ENCODE measurements around the gene RNF144B.
A peak's percentile ranks its signal among the peaks of the same experiment; 100 is the strongest.
"Not testable (repeated sequence)": the region's sequence is repeated elsewhere in the genome, so short reads cannot be mapped to it uniquely, and the experiment has no call there.

RNF144B gene

DNA sequence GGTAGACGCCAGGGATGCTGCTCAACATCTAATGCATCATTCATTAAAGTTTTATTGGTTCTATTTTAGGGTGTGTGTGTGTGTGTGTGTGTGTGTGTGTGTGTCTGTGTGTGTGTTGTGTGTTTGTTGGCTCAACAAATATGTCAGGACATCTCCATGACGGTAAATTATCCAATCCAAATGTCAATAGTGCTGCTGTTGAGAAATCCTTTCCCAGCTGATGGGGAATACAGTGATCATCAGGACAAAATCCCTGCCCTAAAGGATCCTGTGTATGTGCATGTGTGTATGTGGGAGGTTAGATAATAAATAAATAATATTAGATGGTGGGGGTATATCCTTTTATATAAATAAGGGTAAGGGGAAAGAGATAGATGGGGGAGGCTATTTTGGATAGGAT lies 59.6 kb downstream of the RNF144B start:
- no peak for DNase-seq

DNA sequence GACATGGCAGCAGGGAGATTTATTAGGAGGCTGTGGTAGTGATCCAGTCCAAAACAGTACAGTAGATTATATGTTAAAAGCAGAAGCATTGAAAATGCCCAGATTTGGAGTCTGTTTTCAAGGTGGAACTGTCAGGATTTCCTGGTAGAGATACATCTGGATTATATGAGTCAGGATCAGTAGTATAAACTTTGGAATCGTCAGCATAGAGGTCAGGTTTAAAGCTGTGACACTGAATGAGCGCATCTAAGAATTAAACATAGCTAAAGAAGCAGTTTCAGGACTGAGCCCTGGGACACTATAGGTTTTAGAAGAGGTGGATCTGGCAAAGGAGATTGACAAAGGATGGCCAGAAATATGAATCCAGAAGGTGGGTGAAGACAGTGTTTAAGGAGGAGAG lies 60.4 kb downstream of the RNF144B start:
- no peak for DNase-seq

DNA sequence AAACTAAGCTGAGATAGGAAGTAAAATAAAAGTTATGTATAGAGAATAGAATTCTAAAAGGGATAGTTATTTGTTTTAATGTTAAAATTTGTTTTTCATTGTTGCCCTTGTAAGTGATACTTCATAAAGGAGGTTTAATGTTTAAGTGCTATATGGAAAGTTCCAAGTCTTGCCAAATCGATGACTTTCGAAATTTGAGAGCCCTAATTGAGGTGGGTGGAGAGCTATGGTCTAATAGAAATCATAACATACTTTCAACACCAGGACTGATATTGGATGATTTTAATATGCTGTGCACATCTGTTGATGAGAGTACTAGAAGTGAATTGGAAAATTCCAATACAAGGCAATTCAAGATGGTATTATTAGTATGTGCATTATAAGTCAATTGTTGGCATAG lies 64.6 kb downstream of the RNF144B start:
- DNase-seq = no peak

DNA sequence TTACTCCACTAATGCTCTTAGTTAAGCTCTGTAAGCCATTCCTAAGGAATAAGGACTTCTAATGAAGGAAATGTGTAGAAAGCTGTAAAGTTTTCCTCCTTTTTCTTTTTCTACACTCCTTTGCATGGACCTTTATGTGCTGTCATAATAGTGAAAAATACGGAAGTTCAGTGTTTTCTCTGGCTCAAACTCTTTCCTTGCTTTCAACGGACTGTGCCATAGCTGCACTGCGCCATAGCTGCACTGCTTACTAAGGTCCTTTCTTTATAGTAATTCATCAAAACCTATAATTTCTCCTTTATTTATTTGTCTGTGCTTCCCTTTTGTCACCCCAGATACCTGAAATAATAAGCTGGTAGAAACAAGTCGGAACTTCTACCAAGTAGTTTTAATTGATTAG lies 67.3 kb downstream of the RNF144B start:
- DNase-seq = no peak

DNA sequence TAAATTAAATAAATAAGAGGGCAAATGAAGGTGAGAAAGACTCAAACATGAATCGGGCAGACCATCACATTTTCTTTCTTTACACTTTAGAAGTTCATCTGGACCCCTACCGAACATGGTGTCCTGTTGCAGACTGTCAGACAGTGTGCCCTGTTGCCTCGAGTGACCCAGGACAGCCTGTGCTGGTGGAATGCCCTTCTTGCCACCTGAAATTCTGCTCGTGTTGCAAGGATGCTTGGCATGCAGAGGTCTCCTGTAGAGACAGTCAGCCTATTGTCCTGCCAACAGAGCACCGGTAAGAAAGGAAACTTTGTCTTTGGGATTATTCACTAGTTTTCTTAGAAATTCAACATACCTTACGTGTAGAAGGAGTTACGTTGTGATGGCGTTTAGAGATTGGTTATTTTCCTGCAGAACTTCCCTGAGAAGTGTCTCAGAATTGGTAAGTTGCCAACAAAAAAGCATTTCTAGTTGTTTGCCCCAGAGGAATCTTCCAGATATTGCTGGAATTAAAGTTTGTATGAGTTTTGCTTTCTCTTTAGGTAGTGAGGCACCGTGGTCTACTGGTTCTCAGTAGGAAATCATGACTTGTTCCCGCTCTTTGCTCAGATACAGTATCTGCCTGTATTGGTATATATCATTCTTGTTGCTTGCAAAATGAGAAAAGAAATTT lies 70.1 kb downstream of the RNF144B start:
- no peak for DNase-seq

DNA sequence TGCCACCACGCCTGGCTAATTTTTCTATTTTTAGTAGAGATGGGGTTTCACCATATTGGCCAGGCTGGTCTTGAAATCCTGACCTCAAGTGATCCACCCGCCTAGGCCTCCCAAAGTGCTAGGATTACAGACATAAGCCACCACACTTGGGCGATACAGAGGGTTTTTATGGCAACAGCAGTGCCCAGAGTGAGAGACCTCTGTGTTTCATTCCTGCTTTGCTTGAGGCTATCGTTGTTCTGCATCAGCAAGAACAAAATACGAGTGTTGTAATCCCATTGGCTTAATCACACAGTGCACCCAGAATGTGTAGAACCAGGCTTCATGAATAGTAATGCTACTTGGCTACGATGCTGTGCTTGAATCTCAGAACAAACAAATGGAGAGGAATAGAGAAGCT lies 70.9 kb downstream of the RNF144B start:
- DNase-seq = not testable (repeated sequence)

DNA sequence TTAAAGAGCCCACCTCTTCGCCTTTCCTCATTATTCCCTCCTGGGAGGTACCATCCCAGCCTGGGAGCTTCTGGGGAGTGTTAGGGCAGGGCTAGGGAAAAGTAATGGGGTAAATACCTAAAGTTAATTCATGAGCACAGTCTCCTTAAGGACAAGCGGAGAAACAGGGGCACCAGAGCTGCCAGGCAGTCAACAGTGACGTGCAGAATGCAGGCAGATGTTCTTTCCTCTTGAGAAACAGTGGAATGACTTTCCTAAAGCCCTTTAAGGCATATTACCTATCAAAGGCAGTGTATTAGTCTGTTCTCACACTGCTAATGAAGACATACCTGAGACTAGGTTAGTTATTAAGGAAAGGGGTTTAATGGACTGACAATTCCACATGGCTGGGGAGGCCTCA lies 76.3 kb downstream of the RNF144B start:
- DNase-seq = no peak

DNA sequence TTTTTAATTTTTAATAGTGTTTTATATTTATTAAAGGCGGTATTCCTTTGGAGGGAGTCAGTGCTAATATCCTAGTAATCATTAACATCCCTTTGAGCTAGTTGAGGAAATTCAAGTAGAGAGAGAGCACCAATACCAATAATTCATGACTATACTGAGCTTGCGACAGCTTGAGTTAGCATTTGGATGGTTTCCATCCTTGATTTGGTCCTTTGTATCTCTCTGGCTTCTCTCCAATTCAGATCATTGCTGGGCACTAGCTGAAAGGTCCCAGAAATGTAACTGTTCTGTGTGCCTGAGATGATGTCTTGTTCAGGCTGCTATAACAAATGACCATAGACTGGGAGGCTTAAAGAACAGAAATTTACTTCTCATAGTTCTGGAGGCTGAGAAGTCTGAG lies 77.0 kb downstream of the RNF144B start:
- DNase-seq = no peak

DNA sequence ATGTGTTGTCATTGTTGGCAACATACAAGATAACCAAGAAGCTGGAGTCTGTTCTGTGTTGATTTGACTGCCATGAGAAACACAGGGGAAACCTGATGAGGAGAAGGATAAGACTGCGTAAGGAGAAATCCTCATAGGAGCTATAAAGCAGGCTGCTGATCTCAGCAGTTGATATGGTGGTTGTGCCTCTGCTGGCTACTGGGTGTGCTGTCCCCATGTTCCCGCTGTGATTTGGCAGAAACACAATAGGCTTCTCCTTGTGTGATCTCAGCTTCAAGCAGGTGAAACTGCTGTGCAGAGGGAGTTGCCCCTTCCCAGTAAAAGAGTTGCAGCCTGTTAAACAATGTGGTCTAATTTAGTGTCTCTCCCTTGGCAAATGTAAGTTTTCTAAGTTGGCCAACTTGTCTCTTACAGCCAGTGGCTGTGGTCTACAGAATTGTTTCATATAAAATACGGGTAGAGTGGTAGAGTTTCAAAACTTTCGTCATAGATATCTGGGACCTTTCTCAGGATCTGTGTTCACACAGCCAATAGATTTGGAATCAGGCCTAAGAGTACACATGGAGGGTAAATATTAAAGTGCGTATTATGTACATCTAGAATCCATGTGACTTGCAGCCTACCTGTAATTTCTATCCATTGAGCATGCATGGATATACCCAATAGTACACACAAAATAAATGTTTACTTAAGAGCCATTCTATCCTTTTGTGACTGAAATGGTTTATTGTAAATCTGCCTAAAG lies 78.4 kb downstream of the RNF144B start:
- no peak for DNase-seq

DNA sequence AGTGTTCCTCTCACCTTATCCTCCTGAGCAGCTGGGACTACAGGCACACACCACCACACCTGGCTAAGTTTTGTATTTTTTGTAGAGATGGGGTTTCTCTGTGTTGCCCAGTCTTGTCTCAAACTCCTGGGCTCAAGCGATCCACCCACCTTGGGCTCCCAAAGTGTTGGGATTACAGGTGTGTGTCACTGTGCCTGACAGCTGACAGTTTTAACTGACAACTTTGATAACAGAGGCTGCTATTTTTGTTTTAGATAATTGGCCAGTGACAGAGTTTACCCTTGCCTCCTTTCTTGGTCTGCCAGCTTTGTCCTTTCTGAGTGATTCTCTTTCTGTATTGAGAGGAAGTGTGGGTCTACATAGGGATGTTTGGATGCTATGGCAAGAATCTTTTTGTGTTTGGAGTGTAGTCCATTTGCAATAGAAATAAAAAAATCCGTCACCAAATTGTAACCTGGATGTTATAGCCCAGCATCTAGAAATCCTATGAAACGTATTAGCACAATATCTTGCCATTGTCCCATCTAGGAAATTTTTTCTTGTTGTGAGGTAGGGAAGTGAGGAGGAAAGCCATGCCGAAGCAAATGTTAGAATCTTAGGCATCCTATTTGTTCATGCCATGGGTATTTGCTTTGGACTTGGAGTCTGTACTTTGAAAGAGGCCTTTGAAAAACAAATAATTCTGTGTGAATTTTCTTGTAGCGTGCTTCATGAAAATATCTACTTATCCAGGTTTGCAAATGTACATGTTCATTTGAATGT lies 80.8 kb downstream of the RNF144B start:
- DNase-seq = no peak

DNA sequence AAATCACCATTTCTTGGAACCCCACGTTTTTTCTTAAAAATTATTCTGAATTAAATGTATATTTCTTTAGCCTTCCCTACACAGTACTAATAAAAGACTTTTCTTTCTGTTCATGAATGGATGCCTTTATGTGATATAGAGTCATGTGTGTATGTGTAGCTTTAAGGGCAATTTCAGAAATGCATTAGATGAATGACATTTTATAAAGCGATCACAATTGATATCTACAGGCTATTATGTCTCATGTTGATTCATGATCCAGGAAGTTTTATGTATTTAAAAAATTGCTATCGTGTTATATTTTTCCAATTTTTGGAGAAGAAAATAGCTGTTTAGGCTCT lies 81.3 kb downstream of the RNF144B start:
- no peak for DNase-seq

DNA sequence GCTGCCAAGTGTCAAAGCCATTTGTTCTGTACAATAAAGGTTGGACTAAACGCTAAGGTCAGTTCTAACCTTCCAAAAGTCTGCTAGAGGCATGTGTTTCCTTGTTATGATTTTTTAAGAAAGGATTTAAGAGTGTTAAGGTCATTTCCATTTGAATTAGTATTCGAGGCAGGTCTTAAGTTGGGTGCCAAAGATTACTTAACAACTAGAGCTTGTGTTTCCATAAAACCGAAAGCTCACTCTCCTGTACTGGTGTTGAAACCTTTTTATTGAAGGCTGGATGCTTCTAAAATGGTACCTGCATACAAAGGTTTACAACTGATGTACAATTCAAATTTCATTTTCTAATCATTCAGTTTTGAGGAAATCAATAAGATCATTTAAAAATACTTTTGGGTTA lies 82.4 kb downstream of the RNF144B start:
- DNase-seq = no peak

DNA sequence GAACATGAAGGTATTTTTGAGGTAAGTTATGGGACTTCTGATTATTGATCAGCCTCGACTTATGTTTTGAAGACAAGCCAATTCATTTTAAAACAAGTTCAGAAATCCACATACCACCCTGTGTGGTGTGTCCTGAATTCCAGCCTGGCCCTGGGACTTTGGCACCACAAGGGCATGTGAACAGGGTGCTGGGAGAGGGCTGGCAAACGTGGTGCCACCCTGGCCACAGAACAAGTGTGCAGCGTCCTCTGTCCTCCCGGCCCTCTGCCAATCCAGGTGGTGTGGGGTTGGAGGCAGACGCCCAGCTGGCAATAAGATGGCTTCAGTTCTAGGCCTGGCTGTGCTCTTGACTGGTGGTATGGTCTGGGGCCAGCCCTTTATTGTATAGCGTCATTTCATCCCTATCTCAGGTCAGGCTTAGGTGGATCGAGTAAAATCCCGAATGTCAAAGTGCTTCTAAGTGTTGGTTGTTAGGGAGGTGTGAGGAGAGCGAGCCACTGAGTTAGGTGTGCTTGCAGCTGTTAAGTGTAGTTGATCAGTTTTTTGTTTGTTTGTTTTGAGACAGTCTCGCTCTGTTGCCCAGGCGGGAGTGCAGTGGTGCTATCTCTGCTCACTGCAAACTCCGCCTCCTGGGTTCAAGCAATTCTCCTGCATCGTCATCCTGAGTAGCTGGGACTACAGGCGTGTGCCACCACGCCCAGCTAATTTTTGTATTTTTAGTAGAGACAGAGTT lies 84.2 kb downstream of the RNF144B start:
- no peak for DNase-seq

DNA sequence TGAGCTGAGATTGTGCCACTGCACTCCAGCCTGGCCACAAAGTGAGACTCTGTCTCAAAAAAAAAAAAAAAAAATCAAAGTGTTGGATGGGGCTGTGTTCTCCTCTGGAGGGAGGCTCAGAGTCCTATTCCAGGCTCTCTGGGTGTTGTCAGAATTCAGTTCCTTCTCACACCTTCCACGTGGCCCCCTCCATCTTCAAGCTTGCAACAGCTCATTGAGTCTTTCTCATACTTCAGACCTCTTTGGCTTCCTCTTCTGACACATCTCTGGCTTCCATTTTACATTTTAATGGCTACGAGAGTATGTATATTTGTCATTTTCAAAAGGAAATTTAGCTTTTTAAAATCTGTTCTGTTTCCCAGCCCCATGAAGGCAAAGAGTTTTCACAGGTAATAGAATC lies 85.8 kb downstream of the RNF144B start:
- DNase-seq = no peak

DNA sequence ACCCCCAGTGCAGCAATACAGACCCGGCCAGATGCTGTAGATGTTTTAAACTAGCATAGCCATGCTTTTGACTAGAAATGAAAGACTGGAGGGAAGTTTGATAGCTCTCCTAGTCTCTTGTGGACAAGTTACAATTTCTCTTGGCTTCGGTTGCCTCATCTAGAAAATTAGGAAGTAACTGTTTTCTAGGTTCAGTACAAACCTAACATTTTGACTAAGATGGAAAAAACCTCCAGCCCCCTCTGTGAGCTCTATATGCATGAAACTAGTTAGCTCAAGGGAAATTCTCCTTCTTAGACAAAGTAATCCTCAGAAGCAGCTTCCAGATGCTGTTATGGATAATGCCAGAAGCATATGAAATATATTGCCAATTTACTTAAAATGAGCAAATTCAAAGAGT lies 86.6 kb downstream of the RNF144B start:
- no peak for DNase-seq

DNA sequence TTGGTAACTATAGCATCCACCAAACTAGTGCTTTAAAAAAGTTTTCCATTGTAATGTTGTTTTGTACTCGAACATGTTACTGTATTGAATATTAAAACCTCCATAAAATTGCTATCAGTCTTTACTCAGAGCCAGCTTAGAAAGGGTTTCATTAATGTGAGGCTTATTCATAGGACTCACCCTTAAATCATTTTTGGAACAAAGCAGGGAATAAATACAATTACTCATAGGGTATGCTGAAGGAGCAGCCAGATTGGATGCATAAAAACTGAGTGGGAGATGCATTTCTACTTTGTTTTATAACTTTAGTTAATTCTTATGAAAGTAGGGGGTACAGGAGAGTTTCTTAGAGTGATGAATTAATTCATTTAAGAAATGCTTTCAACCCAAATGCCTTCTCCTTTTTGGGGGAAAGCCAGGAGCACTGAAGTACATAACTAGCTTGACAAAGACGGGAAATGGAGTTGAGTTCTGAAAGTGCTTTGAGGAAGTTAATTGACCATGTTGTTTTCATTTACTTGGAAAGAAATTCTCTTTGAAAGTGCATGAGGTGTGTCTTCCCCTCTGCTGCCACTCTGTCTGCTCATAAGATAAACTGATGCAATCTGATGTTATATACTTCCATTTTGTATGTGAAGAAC lies 90.3 kb downstream of the RNF144B start:
- peak; percentile 11 for DNase-seq

DNA sequence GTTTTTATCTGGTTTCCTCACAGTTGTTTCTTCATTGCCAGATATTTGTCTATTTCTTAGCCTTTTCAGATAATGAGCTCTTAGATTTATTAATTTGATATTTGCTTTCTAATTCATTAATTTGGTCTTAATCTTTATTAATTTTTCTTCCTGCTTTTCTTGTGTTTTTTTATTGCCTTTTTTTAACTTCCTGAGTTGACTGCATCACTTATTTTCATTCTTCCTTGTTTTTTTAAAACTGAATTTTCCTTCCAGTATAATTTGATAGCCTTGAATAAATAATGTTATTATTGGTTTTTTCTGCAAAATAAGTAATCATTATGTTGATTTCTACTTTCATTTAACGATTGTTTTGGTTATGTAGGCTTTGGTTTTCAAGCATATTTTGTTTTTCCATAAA lies 91.5 kb downstream of the RNF144B start:
- no peak for DNase-seq

DNA sequence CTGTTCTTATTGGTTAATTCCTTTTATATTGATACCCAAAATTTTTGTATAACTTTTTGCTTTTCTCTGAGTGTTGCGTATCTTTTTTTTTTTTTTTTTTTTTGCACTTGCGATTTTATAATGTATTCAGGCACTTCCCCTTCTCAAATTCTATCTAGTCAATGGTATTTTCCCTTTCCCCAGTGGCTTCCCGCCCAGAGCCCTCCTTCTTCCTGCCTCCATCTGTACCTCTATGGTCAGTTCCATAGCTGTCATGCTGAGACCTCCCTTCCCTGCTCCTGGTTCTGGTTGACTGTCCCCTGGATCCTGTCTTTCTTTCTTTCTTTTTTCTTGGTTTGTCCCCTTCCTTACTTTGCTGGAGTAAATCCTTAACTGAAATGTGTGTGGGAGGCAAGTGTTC lies 94.7 kb downstream of the RNF144B start:
- no peak for DNase-seq

DNA sequence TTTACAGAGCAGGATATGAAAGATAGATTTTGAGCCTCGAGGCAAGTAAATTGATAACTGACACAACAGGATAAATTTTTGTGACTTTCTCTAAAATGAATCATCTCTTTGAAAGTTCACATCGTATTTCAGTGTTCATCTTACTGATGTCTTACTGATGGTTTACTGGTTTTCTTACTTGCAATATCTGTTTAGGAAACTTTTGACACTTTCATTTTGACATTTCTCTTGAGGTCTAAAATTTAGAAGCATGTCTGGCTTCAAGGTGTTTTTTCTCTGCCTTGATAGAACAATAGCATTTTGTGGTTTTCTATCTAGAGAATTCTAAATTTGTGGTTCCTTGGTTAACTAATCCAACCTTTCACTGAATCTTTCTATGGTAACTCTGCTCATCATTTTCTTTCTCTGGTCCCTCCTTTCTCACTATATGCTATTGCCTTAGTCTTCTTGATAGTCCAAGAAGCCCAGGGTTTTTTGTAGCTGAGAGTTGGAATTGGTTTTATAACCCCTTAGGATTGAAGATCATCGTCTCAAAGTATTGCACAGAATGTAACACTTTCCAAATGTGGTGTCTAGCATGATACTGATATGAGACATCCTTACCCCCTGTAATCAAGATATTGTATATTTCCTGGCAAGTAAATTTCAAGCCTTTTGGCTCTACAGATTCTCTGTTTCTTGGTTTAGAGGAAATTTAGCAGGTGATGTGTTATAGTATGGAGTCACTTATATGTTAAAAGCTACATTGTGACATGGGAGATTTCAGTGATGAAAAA lies 98.7 kb downstream of the RNF144B start:
- no peak for DNase-seq

DNA sequence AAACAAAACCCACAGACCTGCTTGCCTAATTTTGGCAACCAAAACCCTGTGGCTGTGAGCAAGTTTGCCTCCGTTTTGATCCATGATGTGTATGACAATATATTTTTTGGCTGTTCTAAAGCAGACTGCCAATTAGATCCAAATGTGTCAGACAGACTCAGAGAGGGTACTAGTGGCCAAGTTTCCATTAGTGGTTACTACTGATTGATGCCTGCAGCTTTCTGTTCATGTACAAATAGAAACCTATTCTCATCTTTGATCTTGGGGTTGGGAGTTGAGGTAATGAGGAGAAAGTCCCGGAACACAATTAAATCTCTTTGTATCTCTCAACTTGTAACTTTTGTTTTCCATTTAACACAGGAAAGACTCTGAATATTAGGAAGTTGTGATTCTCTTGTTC lies 100.9 kb downstream of the RNF144B start:
- DNase-seq = no peak

DNA sequence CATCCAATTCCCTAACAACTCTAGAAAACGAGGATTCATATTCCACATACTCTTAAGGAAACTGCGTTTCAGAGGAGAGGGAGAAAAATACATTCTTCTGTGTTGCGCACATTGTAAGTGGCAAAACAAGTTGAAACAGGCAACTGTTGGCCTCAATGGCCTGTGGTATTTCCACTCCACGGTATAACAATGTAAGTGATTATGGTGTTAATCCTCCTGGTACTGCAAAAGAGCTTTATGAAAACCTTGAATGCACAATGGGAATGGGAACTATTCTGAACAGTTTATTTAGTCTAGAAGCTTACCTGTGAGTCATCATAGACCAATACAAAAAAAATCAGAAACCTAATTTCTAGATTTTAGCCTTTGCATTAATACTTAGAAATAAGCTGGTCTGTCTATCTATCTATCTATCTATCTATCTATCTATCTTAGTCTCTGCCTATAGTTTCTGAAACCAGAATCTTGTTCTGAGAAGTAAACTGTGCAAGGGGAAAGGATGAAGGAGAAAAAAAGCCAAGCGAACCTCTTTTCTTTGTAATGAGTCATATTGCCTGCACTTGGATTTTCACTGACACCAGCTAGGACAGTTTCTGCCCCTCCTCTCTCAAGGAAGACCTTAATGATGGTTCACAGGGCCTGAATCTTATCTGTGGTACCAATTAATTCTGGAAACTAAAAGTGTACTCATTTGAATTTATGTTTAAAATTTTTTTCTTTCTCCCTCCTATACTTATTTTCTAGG lies 101.5 kb downstream of the RNF144B start:
- DNase-seq = peak; percentile 43

Data from fibroblast of skin of back (primary cell).